NCI-H1048 (cell line): ENCODE measurements around the gene SPA17.

ENCODE experiments used
- DNase-seq: peaks from one replicate; lab custom pipeline; 2025; lab: John Stamatoyannopoulos, UW

Gene SPA17

DNA sequence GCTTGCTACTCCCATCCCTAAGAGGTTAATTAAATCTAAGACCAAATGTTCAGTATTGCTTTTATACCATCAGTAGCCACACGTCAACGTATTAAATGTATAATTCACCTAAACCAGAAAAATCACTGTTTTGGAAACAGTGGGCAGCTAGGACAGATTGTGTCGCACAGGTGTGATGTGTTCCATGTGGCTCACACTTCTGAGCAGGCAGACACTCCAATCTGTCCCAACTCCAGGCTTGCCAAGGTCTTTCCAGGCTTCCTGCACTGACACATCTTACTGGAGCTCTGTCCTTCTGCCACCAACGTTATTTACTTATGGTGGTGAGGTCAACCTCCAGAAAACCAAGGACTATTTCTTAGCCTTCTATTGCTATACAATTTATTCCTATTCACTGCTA, 11.6 kb upstream of the SPA17 start:
- no peak for DNase-seq

DNA sequence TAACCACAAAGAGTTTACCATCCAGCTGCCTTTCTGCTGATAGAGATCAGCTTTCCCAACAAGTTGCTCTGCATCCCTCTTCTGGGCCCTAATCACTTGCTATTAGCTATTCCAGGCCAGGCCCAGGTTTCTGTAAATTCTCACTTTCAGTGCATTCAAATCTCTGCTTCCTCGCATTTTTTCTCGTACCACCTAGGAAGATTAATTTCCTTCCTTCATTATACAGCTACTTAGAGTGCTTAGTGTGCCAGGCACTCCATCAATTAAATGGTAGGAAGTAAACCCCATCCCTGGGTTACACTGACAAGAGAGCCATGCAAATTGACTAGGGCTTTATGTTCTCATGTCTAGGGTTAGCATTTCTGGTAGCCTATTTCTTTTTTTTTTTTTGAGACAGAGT, 9.8 kb upstream of the SPA17 start:
- no peak for DNase-seq

DNA sequence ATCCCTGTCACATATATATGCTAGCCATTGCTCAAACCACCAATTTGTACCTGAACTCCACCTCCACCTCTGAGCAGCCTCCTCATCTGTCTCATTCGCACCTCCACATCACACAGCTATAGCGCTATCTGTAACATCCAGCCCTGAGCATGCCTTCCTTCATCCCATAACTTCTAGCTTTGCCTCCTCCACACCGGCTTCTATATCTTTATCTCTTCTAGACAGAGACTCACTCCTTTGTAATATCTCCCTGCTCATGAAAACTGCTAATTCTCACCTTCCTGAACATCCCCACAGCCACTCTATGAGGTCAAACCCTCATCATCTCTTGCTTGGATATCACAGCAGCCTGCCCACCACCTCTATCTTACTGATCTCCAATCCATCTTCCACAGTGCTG, 6.1 kb upstream of the SPA17 start:
- DNase-seq: no peak

DNA sequence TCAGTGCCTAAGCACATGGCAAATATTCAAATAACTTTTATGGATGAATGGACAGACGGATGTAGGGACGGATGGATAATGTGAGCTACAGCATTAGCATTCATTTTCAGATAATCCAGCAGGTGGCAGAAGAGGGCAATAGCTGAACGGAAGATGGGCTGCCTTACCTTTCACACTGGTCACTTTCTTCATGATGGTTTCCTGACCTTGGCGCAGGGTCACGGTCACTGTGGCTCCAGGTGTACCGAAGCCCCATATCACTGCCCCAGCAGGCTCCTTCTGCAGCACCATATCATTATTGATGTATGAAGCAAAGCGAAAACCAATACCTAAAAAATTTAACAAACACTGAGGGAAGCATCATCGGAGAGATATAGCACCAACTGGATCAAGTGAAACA, 4.5 kb upstream of the SPA17 start:
- no peak for DNase-seq

DNA sequence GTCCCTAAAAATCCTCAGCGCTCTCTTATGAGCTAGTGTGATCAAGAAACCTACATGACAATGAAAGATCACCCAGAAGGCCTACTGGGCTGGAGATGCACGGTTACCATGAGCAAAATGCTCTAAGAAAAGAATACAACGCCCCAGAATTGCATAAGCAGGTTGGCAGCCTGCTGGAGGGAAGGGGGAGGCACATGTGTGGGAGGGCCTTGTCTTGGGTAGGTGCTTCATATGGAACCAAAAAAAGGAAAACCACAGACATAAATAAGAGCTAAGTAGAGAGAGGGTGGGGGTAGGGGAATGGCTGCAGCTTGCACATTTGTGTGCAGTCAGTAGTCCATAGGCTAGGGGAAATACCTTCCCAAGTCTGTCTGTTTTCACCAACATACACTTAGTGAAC, 3.0 kb upstream of the SPA17 start:
- no peak for DNase-seq

DNA sequence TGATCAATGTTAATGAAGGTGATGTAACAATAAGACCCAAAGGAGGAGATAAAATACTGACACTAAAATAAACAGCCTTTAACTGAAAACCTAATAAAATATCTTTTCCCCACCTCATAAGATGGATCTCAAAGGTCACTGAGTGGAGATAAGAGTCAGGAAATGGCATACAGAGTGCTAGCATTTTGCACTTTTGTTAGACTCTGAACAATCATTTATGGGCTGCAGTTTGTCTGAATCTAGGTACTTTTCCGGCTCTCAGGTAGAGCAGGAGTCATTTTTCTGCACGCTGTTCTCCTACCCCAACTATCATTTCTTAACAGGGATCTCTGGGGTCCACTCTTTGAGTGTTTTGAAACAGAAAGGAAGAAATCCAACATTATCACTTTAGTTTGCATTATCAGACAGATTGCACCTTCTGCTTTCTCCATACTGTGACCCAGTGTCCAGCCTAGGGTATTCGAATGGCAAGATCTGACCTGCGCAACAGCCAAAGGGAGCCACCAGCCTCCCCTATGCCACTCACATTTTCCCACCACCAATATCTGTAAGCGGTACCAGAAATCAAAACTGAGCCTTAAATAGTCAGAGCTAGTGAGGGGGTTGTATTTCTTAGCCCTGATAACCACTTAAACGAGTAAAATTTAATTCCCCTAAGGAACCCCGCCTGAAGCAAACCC, 1.0 kb upstream of the SPA17 start:
- DNase-seq: no peak

DNA sequence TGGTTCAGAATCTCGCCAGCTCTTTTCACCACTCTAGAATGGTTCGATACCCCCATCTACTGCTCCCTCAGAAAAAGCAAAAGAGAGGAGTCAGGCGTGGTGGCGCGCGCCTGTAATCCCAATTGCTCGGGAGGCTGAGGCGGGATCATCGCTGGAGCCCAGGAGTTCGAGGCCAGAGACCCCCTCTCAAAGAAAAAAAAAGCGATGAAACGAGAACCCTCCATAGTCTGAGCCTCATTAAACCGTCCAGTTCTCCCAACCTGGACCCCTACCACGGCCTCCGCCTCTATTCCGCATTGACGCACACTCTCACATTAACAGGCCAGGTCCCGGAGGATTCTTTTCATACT, 439 bp downstream of the SPA17 start:
- DNase-seq: no peak

DNA sequence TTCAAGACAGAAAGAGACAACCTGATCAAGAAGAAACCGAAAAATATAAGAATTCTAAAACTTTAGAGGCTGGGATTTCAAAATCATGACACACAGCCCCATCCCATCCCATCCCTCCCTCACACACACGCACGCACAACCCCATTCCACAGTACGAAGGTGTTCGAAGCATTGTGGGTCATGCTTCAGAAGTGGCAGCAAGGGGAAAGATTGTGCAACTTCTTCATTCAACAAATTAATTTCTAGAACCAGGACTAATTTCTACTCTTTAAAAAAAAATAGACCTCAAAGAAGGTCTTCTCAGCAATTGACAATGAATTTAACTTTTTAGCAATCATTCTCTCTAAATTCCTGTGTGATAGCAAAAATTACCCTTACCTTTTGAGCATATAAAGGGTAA, 867 bp downstream of the SPA17 start:
- no peak for DNase-seq

DNA sequence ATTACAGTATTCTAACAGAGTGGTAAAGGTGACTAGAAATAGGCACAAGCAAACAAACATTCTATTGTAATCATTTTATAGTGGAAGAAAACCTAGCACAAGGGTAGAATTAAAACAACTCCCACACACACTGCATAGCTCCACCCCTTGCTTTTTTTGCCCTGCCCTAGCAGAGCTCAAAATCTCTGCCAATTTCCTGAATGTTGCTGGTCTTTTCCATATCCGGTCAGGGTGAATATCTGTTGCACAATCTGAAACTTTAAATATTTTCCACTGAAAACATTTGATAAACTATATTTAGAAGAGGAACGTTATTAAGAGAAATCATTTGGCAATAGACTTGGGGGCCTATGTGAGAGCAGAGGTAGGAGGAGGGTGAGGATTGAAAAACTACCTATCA, 2.7 kb downstream of the SPA17 start:
- no peak for DNase-seq

DNA sequence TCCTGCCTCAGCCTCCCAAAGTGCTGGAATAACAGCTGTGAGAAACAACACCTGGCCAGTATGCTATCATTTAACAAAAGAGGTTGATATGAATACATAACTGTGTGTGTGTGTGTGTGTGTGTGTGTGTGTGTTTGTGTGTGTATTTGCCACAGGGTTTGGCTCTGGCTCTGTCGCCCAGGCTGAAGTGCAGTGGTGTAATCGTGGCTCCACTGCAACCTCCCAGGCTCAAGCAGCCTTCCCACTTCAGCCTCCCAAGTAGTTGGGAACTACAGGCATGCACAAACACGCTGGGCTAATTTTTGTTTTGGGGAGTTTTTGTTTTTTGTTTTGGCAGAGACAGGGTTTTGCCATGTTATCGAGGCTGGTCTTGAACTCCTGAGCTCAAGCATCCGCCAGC, 4.7 kb downstream of the SPA17 start:
- no peak for DNase-seq

DNA sequence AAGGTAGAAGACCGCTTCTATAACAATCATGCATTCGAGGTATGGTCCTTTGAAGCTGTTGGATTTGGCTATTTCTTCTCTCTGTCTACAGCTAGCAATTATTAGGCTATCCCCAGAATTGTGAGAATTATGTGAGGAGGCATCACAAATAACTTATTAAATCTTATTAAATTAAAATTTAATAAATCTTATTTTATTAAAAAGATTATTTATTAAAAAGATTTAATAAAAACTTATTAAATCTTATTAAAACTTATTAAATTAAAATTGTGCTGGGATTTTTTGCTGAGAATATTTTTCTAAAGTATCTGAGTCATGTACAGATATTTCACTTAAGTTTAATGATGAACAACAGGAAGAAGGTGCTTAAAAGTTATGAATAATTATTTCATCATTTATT, 7.7 kb downstream of the SPA17 start:
- DNase-seq: no peak

DNA sequence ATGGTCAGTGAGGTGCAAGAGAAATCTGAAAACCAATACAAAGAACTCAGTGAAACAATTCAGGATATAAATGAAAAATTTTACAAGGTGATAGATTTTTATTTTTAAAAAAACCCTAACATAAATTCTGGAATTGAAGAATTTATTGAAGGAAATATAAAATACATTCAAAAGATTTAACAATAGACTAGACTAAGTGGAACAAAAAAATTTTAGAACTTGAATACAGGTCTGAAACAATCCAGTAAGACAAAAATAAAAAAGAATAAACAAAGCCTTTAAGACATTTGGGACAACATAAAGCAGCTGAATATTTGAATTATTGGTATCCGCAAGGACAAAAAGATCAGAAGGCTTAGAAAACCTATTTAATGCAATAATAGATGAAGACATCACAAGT, 8.7 kb downstream of the SPA17 start:
- no peak for DNase-seq

DNA sequence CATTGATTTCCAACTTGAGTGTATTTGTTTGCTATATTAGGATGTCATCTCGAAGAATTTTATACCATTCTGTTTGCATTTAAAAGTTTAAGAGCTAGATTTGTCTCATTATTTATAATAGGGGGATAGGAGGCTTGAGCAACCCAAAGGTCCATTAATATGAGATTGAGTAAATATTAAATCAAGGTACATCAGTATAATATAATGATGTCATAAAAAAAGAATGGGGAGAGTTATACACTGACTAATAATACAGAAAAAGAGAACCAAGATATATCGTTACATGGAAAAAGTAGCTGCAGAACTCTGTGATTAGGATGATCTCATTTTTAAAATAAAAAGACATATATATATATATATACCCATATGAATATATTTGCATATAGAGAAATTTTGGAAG, 19.4 kb downstream of the SPA17 start:
- no peak for DNase-seq

DNA sequence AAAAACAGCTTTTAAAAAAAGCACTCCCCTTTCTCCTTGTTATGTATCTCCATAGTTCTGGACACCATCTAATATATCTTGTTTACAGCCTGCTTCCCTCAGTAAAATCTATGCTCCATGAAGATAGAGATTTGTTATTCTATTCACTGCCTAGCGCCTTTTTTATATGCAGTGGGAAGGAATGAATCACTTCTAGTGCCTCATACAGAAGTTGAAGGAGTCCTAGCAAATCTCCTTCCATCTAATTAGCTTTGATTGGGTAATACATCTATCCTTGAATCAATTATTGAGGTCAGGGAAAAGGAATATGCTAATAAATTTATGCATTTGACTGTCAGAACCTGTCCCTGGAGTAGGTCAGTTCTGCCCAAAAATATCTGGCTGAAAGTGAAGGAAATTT, 25.8 kb downstream of the SPA17 start:
- no peak for DNase-seq

DNA sequence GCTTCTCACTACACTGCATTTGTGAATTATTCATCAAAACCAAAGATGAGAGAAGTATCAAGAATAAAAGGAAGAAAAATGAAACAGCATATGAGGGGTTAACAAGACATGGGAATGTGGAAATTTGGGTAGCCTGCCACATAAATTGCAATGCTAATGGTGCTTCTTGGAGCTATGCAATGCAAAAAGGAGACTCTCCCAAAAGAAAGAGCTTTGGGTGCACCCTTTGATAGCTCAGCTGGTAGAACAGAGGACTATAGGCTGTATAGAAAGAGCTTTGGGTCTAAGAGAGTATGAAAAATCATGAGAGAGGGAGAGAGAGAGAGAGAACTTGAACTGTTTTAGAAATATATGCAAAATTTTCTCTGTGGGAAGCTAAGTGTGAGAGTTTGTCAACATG, 26.3 kb downstream of the SPA17 start:
- DNase-seq: no peak

DNA sequence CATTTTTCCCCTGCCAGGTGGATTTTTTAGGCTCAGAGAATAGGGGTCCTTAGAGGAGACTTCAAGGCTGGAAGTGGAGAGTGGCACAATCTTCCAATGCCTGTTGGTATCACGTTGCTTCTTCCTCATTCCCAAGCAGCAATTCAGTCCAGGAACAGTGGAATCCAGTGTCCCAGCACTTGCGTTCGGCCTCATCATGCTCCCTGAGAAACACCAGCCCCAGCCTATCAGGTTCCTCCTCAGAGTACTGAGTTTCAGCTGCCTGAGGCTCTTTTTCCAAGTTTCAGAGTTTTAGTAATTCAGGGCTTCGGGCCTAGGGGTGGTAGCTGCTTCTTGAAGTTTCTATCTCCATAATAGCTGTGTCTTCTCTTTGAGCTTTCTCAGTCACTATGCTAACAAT, 34.1 kb downstream of the SPA17 start:
- no peak for DNase-seq

DNA sequence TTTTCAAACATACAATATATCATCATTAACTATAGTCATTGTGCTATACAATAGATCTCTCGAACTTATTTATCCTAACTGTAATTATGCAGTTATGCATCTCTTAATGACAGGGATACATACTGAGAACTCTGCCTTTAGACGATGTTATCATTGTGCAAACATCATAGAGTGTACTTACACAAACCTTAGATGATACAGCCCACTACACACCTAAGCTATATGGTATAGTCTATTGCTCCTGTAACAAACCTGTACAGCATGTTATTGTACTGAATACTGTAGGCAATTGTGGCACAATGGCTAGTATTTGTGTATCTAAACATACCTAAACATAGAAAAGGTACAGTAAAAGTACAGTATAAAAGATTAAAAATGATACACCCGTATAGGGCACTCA, 38.7 kb downstream of the SPA17 start:
- DNase-seq: no peak

DNA sequence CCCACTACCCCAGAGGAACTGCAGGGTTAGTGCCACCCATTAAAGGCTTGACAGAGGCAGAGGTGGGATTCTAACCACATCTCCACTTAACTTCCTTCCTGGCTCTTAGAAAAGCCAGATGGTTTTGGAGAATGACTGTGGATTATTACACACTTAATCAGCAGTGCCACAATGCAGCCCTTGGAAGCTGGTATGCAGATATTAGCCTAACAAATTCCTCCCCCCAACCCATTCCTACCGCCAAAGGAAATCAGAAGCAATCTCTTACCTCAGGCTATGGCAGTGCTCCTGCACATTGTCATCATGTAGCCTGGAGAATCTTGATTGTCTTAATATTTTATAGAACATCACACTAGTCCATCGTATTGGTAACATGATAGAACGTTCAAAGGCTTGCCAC, 42.9 kb downstream of the SPA17 start:
- no peak for DNase-seq

DNA sequence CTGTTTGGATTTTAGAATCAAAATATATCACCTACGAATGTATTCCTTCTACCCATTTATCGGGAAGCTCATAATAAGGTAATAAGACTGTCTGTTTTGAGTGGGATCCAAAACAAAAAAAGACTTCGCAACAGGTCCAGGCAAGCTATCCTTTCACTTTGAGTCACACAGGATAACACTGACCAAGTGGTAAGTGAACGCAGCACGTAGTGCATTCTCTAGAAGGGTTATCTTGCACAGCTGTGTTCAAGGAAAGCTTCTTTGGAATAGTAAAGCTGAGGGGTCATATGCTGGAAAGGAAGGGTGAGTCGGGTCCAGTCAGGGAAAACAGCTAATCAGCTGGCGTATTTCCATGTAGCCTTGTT, 43.7 kb downstream of the SPA17 start:
- DNase-seq: no peak

DNA sequence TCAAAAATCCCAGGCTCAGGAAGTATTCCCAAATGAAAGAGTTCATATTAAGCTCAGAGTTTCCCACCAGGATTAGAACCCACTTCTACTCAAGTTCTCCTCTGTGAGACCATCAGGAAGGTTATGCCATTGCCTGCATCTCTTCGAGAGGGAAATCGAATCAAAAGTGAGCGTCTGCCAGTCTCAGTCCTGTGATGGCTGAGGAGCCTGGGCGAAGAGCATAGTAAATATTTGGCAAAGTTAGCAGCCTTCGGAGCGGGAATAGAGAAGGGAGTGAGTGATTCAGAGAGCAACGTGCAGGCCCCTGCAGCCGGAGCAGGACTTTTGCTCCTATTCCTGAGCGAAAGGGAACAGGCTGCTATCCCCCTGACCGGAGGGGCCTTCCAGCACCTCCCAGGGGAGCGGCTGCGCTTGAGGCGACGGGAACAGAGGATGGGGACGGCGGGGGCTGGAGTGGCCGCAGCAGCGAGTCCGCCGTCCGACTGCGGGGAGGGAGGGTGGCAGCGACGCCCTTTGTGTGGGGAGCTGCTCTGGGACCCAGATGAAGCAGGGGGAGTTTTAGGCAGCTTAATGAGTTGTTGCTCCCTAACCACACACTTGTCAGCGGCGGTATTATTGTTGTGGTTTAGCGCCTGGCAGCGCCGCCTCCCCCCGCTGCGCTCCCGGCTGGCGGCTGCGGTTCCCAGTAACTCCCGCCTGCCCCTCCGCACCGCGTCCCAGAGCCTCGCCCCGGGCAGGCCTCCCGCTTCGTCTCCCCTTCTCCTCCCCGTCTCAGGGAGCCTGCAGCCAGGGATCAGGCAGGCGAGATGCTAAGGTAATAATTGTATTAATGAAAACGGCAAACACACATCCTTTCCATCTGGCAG, 44.3 kb downstream of the SPA17 start:
- no peak for DNase-seq

DNA sequence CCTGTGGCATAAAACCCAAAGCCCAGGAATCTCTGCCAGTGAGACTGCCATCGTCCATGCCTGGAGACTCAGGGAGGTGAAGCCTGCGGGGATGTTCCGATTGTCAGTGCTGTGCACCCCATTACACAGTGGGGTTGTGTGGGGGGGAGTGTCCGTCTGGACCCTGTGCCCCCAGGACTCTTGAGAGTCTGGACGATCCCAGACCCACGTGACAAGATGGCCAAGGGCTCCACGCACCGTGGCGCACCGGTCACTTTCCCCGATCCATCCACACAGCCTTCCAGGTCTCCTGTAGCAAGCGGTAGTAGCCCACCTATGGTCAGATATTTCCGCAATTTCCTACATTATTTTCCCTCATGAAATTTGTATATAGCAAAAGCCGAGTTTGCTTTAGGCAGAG, 45.1 kb downstream of the SPA17 start:
- DNase-seq: no peak

DNA sequence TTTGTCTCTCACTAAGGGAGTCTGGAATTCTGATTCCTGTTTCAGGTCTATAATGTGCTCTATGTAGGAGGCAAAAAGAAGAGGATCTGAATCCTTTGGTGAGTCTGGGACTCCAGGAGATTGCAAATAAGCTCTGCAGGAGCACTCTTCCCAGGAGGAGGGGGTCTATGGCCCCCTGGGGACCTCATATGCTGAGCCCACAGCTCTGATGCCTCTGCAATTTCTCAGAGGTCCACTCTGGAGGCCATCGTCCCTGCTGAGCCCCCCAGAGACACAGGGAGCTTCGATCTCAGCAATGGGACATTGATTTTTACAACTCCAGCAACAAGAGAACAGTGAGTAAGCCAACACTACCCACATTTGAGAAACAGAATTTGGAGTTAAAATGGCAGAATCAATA, 45.8 kb downstream of the SPA17 start:
- no peak for DNase-seq

DNA sequence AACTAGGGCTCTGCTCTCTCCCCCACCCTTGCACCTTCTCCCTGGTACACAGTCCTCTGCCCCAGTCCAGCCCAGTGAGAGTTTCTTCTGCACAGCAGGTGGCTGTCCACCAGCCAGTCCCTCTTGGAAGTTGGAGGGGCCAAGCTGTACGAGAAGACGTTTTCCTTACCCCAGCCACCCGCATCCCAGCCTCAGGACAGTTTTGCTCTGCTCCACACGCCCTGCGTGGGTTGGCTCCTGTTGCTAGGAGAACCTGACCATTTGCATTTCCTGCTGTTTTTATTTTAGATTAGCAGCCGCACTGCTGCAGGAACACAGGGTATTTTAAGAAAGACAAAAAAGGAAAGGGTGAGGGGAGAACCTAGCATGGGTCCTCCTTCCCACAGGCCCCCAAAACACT, 48.5 kb downstream of the SPA17 start:
- DNase-seq: no peak
